Left forelimb (tissue), 1 donor: Measurements from ENCODE around the gene TRIM4.
"Not testable (repeated sequence)": the region's sequence is repeated elsewhere in the genome, so short reads cannot be mapped to it uniquely, and the experiment has no call there.

Experiments
- DNase-seq: peaks from one replicate; pipeline ENCODE4 v3.0.0-alpha.2; 2018; ENCODE audit warnings: low spot score

Gene TRIM4

GRCh38 chr7:99919814-99920112 is 433 bp upstream of the TRIM4 start:
- DNase-seq = no peak

DNA sequence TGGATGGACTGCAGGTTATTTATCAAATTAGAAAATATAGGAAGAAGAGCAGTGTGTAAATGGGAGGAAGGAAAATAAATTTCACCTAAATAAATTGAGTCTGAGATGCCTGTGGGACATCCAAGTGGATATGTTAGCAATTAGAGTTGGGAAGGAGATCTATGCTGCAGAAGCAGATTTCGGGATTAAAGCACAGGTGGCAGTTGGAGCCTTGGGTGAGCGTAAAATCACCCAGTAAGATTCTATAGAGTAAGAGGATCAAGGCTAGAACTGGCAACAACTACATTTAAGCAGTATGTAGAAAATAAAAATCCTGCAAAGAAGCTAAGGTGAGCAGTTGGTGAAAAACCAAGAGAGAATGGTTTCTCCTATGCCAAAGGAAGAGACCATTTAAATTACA is 8.4 kb downstream of the TRIM4 start:
- no peak for DNase-seq

GRCh38 chr7:99901581-99901980 is 17.7 kb downstream of the TRIM4 start:
- no peak for DNase-seq

- no peak for DNase-seq
These were observed 19.4 kb downstream of the TRIM4 start for GRCh38 chr7:99899830-99900519.

DNA sequence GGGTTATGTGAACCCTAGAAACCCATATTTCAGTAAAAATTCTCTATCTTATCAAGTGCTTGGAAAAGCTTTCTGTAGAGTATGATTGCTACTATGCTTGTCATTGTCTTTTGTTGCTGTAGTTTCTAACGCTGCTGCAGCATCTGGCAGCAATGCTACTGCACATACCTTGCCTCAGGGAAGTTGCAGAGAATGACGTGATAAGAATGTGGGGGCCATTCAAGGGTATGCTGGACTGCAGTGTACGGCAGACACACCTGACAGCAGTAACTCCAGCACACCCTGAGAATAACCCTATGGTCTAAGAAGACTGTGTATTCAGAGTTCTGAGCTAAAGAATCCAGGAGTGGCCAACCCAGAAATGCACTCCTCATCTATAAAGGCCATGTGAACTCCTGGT is 20.5 kb downstream of the TRIM4 start:
- no peak for DNase-seq

GRCh38 chr7:99898023-99898357 is 21.3 kb downstream of the TRIM4 start:
- DNase-seq = no peak

- DNase-seq = no peak
These were observed 21.9 kb downstream of the TRIM4 start for GRCh38 chr7:99897322-99898022.

GRCh38 chr7:99894738-99895137 is 24.6 kb downstream of the TRIM4 start:
- DNase-seq = no peak

DNA sequence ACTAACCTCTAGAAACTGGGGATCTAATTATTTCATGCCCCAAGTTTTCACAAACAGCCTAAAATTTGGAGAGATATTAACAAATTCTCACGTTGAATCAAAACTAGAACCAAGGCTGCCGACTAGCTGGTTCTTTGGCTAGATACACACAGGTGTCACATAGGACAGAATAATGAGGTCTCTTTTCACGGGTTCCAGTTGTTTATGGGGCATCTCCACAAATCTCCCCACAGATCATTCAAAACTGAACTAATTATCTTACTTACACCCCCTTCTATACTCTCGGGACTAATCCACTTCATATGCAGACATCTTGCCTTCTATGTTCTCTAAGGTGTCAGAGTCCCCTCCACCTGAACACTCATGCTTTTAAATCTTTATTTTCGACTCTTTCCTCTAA is 26.1 kb downstream of the TRIM4 start:
- no peak for DNase-seq

DNA sequence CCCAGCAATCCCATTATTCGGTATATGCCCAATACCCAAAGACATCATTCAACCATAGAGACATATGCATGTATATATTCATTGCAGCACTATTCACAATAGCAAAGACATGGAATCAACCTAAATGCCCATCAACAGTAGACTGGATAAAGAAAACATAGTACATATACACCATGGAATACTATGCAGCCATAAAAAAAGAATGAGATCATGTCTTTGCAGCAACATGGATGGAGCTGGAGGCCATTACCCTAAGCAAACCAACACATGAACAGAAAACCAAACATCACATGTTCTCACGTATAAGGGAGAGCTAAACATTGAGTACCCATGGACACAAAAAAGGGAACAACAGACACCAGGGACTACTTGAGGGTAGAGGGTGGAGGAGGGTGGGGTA is 29.0 kb downstream of the TRIM4 start:
- not testable (repeated sequence) for DNase-seq

- DNase-seq = not testable (repeated sequence)
These were observed 31.0 kb downstream of the TRIM4 start for GRCh38 chr7:99888366-99888765.

DNA sequence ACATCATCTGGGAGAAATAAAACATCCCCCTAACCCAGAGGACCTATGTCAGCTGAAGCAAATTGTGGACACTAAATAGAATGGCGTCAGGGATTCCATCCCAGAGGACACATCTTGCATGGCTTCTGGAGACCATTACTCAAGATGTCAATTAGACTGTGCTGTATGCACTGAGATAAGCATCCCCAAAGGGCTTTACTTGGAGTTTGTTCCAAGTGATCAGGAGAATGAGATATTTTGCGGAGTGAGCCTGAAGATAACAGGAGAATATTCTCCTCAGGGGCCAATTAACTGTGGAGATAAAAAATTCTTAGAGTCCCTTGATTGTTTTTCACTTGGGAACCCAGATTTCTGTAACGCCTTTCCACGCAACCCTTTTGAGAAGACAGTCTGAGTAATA is 38.0 kb downstream of the TRIM4 start:
- DNase-seq = no peak

GRCh38 chr7:99876933-99877332 is 42.4 kb downstream of the TRIM4 start, which contains the start of gene OR2AE1:
TSS of gene OR2AE1 (minus strand) at chr7:99877033. CDS start at chr7:99877033, 0 bp downstream.
- no peak for DNase-seq

DNA sequence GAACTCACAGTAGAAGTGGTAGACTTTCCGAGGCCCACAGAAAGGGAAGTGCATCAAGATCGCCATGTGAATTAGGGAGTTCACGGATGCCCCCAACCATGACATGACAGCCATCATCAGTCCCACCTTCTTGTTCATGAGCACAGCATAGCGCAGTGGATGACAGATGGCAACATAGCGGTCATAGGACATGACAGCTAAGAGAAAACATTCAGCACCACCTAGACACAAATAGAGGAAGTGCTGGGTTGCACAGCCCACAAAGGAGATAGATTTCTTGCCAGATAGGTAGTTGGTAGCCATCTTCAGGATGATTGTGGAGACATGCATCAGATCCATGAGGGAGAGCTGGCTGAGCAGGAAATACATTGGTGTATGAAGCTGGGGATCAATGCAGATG is 42.8 kb downstream of the TRIM4 start:
- no peak for DNase-seq

- no peak for DNase-seq
These were observed 51.1 kb downstream of the TRIM4 start for GRCh38 chr7:99868246-99868645.

DNA sequence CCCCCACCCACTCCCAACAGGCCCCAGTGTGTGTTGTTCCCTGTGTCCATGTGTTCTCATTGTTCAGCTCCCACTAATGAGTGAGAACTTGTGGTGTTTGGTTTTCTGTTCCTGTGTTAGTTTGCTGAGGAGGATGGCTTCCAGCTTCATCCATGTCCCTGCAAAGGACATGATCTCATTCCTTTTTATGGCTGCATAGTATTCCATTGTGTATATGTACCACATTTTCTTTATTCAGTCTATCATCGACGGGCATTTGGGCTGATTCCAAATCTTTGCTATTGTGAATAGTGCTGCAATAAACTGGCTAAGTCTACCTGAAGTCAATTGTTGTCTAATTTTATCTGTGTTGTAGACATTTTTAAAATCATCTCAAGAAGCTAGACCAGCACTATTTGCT is 51.9 kb downstream of the TRIM4 start:
- not testable (repeated sequence) for DNase-seq

GRCh38 chr7:99863847-99864440 is 55.4 kb downstream of the TRIM4 start:
- DNase-seq = no peak

GRCh38 chr7:99860281-99861127 is 58.8 kb downstream of the TRIM4 start:
- DNase-seq = no peak

DNA sequence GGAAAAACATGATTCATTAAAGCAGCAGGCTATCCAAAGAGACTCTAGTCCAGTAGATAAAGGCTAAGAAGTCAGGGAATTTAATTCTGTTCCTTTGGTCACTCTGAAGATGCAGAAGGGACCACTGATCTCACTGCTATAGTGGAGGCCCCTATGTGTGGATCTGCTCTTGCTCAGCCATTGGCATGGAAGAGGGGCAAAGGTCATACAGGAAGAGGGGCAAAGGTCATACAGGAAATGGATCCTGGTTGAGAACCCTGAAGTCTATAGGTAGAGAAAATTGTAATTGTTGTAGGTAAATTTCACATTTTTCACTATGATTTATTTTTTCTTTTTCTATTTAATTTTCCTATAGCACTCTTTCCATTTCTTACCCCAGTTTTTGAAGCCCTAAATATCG is 64.1 kb downstream of the TRIM4 start:
- no peak for DNase-seq

DNA sequence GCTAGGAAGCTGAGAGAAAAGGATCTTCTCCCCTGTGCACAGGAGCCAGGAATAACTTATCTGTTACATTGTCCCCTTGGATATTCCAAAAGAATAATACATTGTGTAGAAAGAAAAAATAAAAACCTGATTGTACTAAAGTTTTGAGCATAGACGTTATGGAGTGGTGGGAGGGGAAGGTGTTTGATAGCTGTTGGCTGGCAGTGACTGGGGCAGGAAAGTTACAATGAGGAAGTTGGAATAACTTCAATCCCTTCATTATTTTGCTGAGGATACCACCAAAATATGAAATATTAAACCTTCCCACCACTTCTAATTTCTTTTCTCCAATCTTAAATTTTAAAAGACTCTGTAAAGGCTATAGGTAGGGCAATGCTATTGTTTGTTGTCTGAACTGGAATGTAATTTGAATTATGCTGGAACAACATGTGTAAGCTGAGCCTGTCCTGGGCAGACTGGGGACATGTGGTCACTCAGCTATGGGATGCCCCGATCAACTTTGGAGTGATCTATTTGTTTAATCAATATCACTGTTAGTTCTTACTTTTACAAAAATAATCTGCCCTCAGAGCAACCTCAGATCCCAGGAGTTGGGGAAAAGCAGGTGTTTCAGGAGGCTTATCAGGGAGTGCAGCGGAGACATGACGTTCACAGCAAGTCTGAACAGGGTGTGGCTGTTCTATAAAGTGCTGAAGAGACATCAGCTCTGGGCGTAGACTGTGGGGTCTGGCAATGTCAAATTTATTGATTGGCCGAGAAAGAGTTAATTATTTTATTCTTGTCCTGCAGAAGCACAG is 70.7 kb downstream of the TRIM4 start:
- DNase-seq = no peak

DNA sequence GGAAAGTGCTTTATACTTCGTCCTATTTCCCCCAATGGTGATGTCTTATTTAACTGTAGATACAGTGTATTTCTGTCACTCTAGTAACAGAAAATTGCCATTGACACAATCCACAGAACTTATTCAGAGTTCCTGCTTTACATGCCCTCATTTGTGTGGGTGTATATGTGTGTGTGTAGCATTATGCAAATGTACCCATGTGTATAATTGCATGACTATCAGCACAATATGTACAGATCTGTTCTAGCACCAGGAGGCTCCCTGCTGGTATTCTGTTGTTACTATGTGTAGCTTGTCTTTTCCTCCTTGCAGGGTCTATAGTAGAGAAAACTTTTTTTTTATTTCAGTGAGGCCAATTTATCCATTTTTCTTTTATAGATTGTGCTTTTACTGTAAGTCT is 75.0 kb downstream of the TRIM4 start:
- no peak for DNase-seq

- no peak for DNase-seq
These were observed 75.5 kb downstream of the TRIM4 start for GRCh38 chr7:99843808-99844207.
